Right ventricle myocardium superior (tissue), 1 donor: Measurements from ENCODE around the gene TBC1D22B. TPM values are rescaled to one million over a fixed set of nuclear protein-coding genes. Genes with fewer than 3 reads are reported as not detected.

Experiments
- ATAC-seq: fragments of 200-7000 bp; cut with Tn5 transposase; one replicate; pipeline ENCODE4 v1.9.1; 2020; ENCODE audit warnings: mild to moderate bottlenecking; ENCODE audit not compliant: poor library complexity
- DNase-seq: peaks from one replicate; pipeline ENCODE4 v3.0.0-alpha.2; 2020
- intact Hi-C: fragments of 100-400 bp; cut with DNase I; formaldehyde crosslinking; loops from one replicate; pipeline ENCODE4 v1.11.2; 2022
- total RNA-seq: library from RNA; stranded (reverse); fragmentation: NEBNext Ultra II Directional; extraction: Animal tissue kit (Norgen Biotek cat#: 25700); gene quantifications from one replicate; pipeline ENCODE4 v1.2.1, GENCODE V29; 2021
- donor health status: DM: no; HTN: yes; CAD: no; lungs with severe emphysema.

Gene TBC1D22B
- total RNA-seq, 1 donor from 2014 or later = 5.6 TPM

DNA sequence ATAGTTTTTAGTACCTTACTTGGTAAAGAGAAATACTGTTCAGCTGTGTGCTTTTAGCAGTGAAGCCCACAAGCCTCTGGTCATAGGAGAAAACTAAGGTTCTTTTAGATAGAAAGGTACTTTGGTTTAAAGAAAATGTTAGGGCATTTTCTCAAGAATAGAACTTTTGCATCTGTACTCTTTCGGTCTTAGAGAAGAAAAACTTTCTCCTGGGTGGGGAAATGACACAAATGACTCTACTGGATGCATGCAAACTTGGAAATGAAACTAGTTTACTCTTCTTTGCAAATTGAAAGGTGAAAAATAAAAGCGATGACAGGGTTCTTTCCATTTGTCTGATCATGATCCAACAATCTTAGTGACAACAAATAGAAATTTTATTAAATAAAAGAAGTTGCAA is 2.5 kb downstream of the TBC1D22B start:
- DNase-seq (no peak), ATAC-seq (no peak)
- intact Hi-C loops = no loop called here

DNA sequence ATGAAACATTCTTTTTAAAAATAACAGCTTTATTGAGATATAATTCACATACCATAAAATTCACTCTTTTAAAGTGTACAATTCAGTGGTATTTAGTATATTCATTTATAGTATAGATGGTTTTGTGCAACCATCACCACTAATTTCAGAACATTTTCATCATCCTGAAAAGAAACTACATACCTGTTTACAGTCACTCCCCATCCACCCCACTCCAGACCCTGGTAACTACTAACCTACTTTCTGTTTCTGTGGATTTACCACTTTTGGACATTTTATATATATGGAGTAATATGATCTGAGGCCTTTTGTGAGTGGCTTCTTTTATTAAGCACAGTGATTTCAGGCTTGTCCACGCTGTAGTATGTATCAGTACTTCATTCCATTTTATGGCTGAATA is 2.9 kb downstream of the TBC1D22B start:
- ATAC-seq (no peak), DNase-seq (no peak)
- intact Hi-C loops = no loop called here

DNA sequence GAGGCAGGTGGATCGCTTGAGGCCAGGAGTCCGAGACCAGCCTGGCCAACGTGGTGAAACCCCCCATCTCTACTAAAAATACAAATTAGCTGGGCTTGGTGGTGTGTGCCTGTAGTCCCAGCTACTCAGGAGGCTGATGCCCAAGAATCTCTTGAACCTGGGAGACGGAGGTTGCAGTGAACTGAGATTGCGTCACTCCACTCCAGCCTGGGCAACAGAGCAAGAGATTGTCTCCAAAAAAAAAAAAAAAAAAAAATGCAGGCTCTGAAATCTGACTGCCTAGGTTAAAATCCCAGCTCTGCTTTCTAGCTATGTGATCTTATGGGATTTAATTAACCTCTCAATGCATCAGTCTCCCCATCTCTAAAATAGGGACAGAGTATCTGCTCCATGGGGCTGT is 3.6 kb downstream of the TBC1D22B start:
- no peak for DNase-seq
- intact Hi-C loops = no loop called here
- ATAC-seq = no peak

DNA sequence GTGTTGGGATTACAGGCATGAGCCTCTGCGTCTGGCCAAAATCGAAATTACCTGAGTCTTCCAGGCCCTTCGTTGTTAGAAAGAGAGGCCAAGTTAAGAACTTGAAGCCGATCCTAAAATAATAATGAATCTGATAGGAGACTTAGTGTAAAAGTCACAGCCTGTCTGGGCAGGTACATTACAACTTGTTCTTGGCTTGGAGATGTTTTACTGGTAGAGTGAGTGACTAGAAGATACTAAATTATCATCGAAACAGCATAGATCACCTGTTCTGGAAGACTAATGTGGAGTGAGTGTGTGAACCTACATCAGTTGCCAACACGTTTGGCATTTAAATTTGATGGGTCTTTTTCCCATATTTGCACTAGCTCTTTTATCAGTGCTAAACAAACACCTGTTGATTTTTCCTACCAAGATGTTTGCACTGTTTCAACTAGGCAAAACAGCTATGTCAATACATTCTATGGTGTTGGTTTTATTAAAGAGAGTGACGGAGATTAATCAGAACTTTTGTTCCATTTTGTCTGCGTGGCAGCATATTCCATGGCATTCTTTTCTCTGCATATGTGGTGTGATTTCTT is 5.0 kb downstream of the TBC1D22B start:
- ATAC-seq = no peak
- intact Hi-C loops = no loop called here
- no peak for DNase-seq

DNA sequence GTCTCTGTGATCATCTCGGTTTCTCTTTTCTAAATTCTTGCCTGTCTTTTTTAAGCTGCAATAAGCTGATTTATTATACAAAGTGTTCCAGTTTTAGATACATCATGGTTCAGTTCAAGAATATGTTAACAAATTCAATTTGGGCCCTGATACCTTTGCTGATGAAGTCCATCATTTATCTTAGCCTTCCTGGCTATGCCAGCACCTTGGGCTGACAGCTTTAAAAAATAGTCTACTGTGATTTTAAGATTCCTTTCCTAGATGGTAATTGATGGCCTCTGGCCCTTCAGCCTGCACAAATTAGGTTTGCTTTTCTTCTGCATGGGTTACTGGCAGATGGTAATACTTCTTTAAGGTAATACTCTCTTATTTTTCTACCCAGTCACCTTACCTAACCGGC is 7.4 kb downstream of the TBC1D22B start:
- intact Hi-C loops = no loop called here
- ATAC-seq (no peak), DNase-seq (no peak)

DNA sequence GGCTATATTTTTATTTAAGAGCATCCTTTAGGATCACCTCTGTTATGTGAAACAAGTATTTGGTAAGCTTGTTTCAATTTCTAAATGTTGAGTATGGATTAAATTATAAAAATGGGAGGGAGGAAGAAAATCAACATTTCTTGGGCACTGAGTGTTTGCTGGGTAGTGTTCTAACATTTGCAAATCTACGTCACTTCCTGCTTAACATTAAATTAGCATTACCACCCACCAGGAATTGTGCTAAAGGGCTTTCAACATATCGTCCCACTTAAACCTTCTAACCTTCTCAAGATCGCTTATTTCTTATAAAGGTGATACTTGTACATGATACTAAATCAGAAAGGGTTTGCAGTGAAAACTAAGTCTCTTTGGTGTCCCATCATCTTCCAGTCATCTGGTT is 8.3 kb downstream of the TBC1D22B start:
- ATAC-seq (no peak), DNase-seq (no peak)
- intact Hi-C loops = no loop called here

DNA sequence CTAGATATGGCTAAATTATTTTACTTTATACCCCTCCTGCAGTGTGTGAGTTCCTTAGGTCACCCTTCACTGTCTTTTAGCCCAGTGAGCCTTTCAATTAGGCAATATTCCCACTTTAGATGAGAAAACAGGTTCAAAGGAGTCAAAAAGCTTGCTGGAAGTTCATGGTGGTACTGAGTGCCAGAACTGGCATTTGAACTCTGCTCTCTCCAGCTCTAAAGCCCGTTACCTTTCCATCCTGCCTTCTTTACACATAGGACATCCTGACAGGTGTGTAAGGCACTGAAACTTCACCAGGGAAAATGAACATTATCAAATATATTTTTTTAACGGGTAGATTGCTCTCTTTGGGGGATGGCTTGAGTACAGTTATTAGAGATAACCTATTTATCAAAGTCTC is 11.5 kb downstream of the TBC1D22B start:
- ATAC-seq (no peak), DNase-seq (no peak)
- intact Hi-C loops = no loop called here

DNA sequence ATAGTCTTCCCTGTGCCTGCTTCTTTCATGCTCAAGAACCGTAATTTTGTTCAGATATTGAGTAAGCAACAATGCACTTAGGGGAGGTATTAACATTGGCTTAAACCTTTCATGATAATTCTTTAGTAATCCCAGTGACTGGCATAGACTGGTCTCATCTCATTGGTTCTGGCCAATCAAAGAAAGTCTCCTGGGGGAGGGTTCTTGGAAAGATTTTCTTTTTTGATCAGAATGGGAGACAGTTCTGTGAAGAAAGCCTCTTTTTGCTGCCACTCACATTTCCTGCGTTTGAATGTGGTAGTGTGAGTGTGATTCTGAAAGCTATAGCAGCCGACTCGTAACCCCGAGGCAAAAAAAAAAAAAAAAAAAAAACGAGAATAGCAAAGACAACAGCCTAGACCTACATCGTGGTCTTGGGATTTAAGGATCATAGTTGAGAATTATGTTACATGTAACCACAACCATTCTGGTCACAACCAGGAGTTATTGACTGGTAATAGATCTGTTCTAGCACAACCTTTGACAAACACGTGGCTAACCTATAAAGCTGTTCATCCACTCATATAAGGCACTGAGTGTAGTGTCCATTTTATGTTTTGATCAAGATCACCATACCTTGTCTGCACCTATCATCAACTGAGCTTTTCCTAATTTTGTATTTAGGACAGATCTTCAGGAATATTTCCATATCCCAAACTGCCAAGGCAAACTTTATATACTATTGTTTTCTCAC is 15.4 kb downstream of the TBC1D22B start:
- ATAC-seq (no peak), DNase-seq (no peak)
- intact Hi-C loops = no loop called here

DNA sequence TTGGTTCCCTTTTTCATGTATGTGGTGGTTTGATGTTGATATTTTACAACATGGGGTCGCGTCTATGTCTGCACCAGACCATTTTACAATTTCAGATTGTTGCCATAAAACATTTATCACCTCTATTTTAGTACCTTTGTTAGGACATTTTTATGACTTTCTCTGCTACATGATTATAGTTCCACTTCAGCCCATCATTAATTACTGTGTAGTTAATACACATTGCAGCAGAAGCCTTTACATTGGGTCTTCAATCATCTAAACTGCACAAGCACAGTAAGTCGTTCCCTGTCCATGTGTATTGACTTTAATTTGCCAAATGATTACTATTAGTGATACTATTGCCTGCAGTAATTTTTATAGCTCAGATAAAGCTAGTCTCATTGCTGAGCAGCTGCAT is 16.1 kb downstream of the TBC1D22B start:
- ATAC-seq (no peak), DNase-seq (no peak)
- intact Hi-C loops = no loop called here

DNA sequence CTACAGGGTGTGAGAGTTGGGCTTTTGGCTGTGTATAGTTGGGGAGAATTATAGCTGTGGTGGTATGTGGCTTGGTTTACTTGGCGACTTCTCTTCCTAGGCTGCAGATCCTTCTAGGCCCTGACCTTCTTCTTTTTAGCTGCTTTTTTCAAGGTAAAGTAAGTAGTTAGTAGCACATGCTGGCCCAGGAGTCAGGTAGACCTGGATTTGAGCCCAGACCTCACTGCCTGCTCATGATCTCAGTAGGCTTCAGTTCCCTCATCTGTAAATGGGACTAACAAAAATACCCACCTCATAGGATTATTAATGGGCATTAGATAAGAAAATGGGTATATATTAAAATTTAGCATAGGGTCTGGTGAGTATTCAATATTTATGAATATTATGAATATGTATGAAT is 17.8 kb downstream of the TBC1D22B start:
- no peak for ATAC-seq
- intact Hi-C loops = no loop called here

DNA sequence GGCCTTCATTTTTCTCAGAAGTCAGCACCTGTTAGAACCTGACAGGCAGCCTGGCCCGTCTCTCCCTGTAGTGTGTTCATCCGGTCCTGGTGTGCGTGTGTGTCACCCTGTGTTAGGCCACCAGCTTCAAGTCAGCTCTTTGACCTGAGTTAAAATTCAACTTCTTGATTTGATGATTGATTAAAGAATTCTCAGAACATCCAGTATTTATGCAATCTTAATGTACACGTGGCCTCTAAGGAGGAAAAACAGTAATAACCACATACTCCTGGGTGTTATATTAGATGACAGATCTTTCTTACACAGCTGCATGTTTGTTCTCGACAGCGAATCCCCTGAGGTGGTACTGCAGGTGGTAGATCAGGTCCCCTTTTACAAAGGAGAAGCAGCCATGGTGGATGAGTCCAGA is 19.4 kb downstream of the TBC1D22B start:
- DNase-seq = no peak
- no peak for ATAC-seq
- intact Hi-C loops = no loop called here

More for the DNA sequence above, 17.8 kb downstream of the TBC1D22B start:
- no peak for DNase-seq

DNA sequence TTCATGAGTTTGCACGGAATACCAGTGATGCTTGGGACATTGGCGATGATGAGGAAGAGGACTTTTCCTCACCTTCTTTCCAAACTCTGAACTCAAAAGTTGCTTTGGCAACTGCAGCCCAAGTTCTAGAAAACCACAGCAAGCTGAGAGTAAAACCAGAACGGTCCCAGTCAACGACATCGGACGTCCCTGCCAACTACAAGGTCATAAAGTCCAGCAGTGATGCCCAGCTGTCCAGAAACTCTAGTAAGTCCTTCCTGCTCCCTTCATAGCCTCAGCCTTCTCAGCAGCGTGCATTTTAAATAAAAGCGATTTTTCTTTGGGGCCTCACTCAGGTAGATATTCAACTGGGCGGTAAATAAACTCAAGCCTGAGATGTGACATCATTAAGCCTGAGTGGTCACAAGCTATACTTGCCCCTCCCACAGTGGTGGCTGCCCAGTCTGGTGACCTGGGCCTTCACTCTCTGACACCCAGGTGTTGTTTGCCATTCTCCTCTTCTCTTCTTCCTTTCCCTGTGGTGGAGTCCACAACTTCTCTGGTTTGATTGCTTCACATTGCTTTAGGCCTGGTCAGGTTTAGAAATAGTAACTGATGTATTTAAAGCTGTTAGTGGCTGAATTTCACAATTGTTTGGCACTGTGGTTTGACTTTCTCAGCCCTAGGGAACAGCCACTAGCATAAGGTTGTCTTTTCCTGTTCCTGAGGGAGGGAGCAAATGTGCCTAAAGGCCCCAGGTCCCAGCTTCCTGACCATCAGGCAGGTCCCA is 22.0 kb downstream of the TBC1D22B start:
- intact Hi-C loops = no loop called here
- ATAC-seq (peak; percentile 78), DNase-seq (no peak)

DNA sequence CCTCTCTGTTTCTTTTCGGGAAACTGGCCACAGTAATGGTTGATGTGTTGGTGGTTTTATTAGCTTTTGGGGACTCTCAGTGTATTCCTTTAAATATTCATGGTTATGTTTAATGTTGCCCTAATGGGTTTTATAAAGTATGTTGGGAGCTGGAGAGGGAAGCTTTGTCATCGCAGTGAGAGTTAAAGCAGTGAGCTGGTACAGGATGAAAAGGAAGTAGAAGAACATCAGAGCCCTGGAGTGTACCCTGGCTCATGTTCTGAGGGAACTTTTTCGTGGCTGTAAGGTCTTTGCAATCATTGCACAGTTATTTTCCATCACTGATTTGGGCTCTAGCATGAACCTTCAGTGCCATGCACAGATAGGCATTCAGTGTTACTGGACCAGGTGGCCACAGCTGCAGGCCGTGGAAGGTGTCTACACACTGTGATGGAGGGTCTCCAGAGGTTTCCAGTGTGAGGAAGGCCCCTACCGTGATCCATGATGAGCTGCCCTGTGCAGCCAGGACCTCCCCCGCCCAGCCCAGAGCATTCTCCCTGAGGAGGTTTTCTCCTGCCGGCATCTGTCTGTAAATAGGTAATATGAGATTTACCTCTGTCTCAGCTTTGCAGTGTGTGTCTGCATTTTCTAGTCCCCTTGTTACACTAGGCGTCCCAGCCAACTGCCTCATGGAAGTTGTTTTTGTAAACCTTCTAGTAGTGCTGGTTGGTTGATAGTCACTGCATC is 22.8 kb downstream of the TBC1D22B start:
- no peak for ATAC-seq
- intact Hi-C loops = no loop called here
- no peak for DNase-seq

DNA sequence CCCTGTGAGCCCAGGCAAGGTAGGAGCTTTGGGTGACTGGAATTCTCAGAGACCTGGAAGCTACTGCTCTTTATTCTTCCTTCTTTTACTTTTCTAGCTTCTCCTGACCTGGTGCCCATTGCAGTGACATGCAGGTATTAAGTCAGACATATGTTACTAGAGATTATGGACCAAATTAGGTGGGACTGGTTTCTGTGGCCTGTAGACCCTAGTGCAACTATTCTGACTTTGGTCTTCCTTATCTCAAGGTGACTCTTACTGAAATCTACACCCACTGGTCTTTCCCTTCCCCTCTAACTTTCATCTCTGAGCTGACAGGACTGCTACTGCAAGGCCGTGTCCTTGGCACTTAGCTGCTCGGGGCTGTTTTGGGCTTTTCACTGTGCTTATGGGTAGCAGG is 24.8 kb downstream of the TBC1D22B start:
- intact Hi-C loops = no loop called here
- no peak for DNase-seq
- ATAC-seq = no peak

DNA sequence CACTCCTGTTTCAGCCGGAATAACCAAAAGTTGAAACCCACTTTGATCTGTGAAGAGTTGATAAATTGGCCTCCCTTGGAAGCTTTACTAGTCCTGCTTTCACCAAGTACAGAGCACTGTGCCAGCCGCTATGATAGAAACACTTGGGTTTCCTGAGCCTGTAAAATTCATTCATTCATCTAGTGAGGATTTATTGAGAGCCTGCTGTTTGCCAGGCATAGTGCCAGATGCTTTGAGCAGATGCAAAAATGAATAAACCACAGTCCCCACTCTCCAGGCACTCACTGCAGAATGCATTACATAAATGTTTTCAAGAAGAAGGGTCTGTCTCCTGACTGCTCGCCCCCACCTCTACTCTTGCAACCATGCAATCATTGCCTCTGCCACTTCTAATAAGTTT is 25.7 kb downstream of the TBC1D22B start:
- DNase-seq (no peak), ATAC-seq (no peak)
- intact Hi-C loops = no loop called here

DNA sequence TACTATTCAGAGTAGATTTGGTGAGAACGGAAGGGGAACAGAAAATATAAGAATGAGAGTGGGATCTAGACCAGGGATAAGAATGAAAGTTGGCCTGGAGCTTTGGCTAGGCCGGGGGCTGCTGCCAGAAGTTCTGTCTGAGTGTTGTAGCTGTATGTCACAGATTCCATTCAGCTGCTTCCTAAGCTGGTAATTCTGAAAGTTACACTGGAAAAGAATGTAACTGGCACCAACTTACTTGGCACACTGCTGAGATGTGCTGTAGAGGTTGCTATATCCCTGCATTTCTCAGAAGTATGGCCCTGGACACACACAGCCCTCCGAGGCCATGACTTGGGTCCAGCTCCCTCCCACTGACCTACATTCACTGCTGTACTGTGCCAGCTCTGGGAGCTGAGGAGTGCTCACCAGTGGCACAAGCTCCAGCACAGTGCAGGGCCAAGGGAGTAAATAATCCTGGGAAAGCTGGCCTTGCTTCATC is 26.1 kb downstream of the TBC1D22B start:
- intact Hi-C loops = no loop called here
- ATAC-seq = peak; percentile 92
- DNase-seq = peak; percentile 81

DNA sequence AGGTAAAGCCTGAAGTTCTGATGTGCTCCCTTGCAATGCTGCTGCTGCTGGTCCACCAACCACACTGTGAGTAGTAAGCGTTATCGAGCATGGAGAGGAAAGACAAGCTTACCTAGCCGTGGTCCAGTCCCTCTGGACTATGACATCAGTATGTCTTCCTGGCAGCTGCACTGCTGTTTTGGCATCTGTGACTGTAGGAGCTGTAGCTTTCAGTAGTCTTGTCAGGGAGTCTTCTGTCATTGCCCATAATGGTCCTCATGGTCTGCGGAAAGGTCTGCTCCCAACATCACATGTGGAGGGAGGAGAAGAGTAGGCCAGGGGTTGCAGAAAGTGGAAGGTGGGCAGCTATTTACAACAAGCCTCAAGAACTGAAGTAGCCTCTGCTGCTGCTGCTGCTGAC is 27.2 kb downstream of the TBC1D22B start:
- ATAC-seq (no peak), DNase-seq (no peak)
- intact Hi-C loops = no loop called here

DNA sequence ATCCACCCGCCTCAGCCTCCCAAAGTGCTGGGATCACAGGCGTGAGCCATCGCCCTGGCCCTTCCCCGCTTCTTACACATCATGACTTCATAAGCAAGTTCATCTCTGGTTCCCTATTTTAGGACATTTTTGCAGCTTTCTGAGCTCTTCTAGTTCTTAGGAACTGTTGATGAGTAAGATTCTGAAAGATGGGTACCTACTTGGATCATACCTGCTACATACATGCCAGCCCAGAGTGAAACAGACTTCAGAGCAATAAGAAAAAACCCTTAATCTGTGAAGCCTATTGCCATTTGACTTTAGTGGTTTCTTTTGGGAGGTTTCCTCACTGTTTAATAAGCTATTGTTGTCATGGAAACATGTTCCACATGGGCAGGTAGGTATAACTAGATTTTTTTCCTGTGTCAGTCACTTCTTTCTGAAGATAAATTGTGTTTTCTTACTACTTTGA is 28.3 kb downstream of the TBC1D22B start:
- intact Hi-C loops = no loop called here
- ATAC-seq (no peak), DNase-seq (no peak)

DNA sequence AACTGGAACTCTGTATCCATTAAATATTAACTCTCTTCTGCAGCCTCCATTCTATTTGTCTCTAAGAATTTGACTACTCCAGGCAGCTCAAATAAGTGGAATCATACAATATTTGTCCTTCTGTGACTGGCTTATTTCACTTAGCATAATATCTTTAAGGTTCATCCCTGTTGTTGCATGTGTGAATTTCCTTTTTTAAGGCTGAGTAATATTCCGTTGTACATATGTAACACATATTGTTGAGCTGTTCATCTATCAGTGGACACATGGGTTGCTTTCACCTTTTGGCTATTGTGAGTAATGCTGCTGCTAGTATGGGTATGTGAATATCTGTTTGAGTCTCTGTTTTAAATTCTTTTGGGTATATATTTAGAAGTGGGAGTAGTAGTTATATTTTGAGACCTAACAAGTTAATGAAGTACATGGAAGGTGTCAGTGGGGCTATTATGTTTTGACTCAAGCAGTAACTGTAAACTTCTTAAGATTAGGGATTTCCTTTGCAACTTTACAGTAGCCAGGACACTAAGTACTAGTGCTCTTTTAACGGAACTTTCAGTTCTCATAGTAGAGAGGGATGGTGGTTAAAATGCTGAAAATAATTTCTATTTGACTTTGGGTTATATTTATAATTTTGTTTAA is 30.1 kb downstream of the TBC1D22B start:
- ATAC-seq = no peak
- no peak for DNase-seq
- intact Hi-C loops = no loop called here
